ENCODE measurements around the gene PCK1. TPM values are rescaled to one million over a fixed set of nuclear protein-coding genes. Genes with fewer than 3 reads are reported as not detected.

PCK1 gene
- total RNA-seq, 1 donor from 2014 or later, result 0.64 TPM

- no peak for ATAC-seq
Measured at GRCh38 chr20:57561356-57562279, 708 bp downstream of the PCK1 start.

- ATAC-seq, result no peak
Measured at GRCh38 chr20:57562541-57563465, 1.9 kb downstream of the PCK1 start.

- ATAC-seq, result no peak
Measured at GRCh38 chr20:57563522-57563921, 2.6 kb downstream of the PCK1 start.

- ATAC-seq, result no peak
Measured at GRCh38 chr20:57564180-57564802, 3.4 kb downstream of the PCK1 start.

- no peak for ATAC-seq
Measured at GRCh38 chr20:57564951-57565642, 4.2 kb downstream of the PCK1 start.

- no peak for ATAC-seq
Measured at GRCh38 chr20:57566399-57566798, 5.5 kb downstream of the PCK1 start.

- ATAC-seq, result no peak
Measured at GRCh38 chr20:57566803-57567459, 6.0 kb downstream of the PCK1 start.

- no peak for ATAC-seq
Measured at GRCh38 chr20:57567471-57568079, 6.7 kb downstream of the PCK1 start.

GRCh38 chr20:57568088-57568896, 7.4 kb downstream of the PCK1 start:
- ATAC-seq, result no peak

- ATAC-seq, result no peak
Measured at GRCh38 chr20:57568960-57569359, 8.1 kb downstream of the PCK1 start.

GRCh38 chr20:57570145-57570850, 9.4 kb downstream of the PCK1 start:
- no peak for ATAC-seq

- ATAC-seq, result no peak
Measured at GRCh38 chr20:57570920-57571319, 10.0 kb downstream of the PCK1 start.

- no peak for ATAC-seq
Measured at GRCh38 chr20:57571782-57572416, 11.0 kb downstream of the PCK1 start.

GRCh38 chr20:57573242-57573641, 12.3 kb downstream of the PCK1 start:
- ATAC-seq, result no peak

- no peak for ATAC-seq
Measured at GRCh38 chr20:57573894-57574293, 13.0 kb downstream of the PCK1 start.

GRCh38 chr20:57574954-57575353, 14.0 kb downstream of the PCK1 start:
- no peak for ATAC-seq

GRCh38 chr20:57576002-57576401, 15.1 kb downstream of the PCK1 start:
- ATAC-seq, result no peak

- ATAC-seq, result no peak
Measured at GRCh38 chr20:57576617-57577550, 16.0 kb downstream of the PCK1 start.
